Measurements from ENCODE around the gene MAPK11. TPM values are rescaled to one million over a fixed set of nuclear protein-coding genes. Genes with fewer than 3 reads are reported as not detected.

Gene MAPK11
- total and polyA plus RNA-seq, 10 of the 15 experiments (the other 5 are each of a cell fraction or from before 2014, with no cell fraction given): 0.05 to 12.8 (median 3.7) TPM

DNA sequence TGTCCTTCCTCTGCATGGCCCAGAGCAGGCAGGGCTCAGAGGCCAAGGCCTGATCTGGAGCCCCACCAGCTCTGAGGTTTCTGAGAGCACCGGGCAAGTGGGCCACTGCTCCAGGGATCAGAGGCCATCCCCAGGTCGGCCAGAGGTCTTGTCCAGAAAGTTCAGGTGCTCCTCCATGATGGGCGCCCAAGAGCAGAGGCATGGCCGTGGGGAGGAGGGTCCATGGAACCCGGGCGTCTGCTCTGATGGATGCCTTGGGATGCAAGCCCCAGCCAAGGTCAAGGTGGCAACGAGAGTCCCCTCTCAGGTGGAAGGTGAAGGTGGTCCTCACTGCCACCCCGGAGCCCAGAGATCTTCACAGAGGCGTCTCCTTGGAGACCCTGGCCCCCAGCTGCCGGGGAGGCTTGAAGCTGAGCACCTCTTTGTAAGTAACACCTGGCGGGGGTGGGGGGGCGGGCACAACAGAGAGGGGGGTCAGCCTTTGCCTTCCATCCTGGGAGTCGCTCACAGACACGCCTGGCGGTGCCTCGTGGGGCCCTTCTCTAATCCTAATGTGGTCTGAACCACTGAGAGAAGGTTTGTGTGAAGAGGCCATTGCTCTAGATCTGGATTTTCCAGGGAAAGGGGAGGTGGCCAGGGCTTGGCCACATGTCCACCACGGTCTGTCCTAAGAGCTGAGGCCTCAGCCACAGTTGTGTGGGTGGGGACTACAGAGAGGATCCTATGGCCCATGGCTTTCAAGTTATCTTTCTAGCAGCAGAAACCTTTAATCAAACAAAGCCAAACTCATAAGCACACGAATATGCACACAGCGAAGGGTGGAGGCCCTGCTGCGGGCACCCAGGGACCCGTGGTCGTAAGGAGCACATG lies 16.9 kb downstream of the MAPK11 start:
- ChIA-PET CTCF (interaction anchor here (0.6 to 2.8 kb wide), 10 partner anchors 8 to 368 kb away, joined by 3 to 20 read pairs (median 4); partner anchors contain the start of gene MAPK12), RAD21 (ENCODE audit: unreplicated experiment) (interaction anchor here (0.6 to 3.3 kb wide), 6 partner anchors 8 to 217 kb away, joined by 3 to 26 read pairs (median 3); partner anchors contain the start of gene MAPK12), SMC1A (ENCODE audit: uncharacterized antibody, unreplicated experiment) (interaction anchor here (1.2 to 1.3 kb wide), 3 partner anchors 88 to 105 kb away, joined by 3 read pairs; no protein-coding TSS in a partner anchor), POLR2A (no interaction called here)
- Histone ChIP-seq H2AFZ (ENCODE audit: control insufficient read depth, low read depth, low read length) (no peak overlapping the region), H3K27me3 (replicated peaks in 1 of 2; ENCODE audit: control insufficient read depth in 2 of 2, insufficient read depth in 2 of 2, low read length in 1 of 2) (no peaks in the 10 kb centered on the region), H3K4me1 (ENCODE audit: control insufficient read depth, insufficient read depth, low read length) (peaks cover 16% of the 10 kb centered on the region), H3K9me3 (replicated peaks; ENCODE audit: control insufficient read depth, insufficient read depth, low read length) (no peaks in the 10 kb centered on the region), H3K36me3 (ENCODE audit: control insufficient read depth in 2 of 2, insufficient read depth in 2 of 2, low read length in 1 of 2) (no peaks in the 10 kb centered on the region; a peak in 2 of 4 replicates), H4K20me1 (ENCODE audit: control insufficient read depth, insufficient read depth) (no peaks in the 10 kb centered on the region), H3K4me2 (ENCODE audit: control insufficient read depth, insufficient read depth) (no peak overlapping the region), H3K27ac (ENCODE audit: control insufficient read depth, insufficient read depth) (no peak overlapping the region), H3K79me2 (ENCODE audit: control insufficient read depth, insufficient read depth, low read length) (peaks cover 9% of the 10 kb centered on the region), H3K9ac (ENCODE audit: control insufficient read depth, insufficient read depth, low read length) (no peak overlapping the region), H3K4me3 (no peak overlapping the region)
- ATAC-seq (no peak), DNase-seq (ENCODE audit: low read depth, low spot score) (no peak), FAIRE-seq (no peak)
- in situ Hi-C loops (cut with MboI): loop anchor here (10.0 kb wide), 2 partner anchors 242 to 362 kb away; no protein-coding TSS in a partner anchor
- 85% methylated on average over 19 of the region's 22 CpGs for WGBS (ENCODE audit: insufficient coverage, insufficient replicate concordance, low lambda C conversion rate, missing lambda C conversion rate)
- TF ChIP-seq EED (IDR thresholded peaks at IDR 0.05; ENCODE audit: low read depth) (no peak), HCFC1 (IDR thresholded peaks at IDR 0.05; ENCODE audit: low read length) (no peak), POU2F2 (IDR thresholded peaks at IDR 0.05; ENCODE audit: borderline replicate concordance, low read depth, low read length) (no peak), MTA2 (IDR thresholded peaks at IDR 0.05; ENCODE audit: low read depth) (no peak), ZNF274 (IDR thresholded peaks at IDR 0.05; ENCODE audit: insufficient read depth, insufficient read length) (no peak)
- TF ChIP-seq, protein P1, sequence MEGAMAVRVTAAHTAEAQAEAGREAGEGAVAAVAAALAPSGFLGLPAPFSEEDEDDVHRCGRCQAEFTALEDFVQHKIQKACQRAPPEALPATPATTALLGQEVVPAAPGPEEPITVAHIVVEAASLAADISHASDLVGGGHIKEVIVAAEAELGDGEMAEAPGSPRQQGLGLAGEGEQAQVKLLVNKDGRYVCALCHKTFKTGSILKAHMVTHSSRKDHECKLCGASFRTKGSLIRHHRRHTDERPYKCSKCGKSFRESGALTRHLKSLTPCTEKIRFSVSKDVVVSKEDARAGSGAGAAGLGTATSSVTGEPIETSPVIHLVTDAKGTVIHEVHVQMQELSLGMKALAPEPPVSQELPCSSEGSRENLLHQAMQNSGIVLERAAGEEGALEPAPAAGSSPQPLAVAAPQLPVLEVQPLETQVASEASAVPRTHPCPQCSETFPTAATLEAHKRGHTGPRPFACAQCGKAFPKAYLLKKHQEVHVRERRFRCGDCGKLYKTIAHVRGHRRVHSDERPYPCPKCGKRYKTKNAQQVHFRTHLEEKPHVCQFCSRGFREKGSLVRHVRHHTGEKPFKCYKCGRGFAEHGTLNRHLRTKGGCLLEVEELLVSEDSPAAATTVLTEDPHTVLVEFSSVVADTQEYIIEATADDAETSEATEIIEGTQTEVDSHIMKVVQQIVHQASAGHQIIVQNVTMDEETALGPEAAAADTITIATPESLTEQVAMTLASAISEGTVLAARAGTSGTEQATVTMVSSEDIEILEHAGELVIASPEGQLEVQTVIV (IDR thresholded peaks at IDR 0.05; ENCODE audit: borderline replicate concordance, partially characterized antibody): no peak
- no TSS peak for BruUV-seq (replicated peaks)
- intact Hi-C loops (cut with micrococcal nuclease; ENCODE audit: unreplicated experiment): loop anchor here (5.0 kb wide), 2 partner anchors 244 to 439 kb away; no protein-coding TSS in a partner anchor

All from GM12878 (cell line).